Stimulated activated CD4-positive, alpha-beta T cell treated with anti-CD3 and anti-CD28 coated beads, Interleukin-1b, Interleukin-23, amount 100 ng/mL, for 24 hours (primary cell): ENCODE results near the gene ATP6V1G1.
A peak's percentile ranks its signal among the peaks of the same experiment; 100 is the strongest.

ENCODE experiments used
- DNase-seq, 4 experiments: peaks; one replicate each; pipeline ENCODE4 v3.0.0-alpha.2; 2020; ENCODE audit warnings: low read depth in 4 of 4, low spot score in 1 of 4

ATP6V1G1 gene

GRCh38 chr9:114611516-114612271, 24.1 kb downstream of the ATP6V1G1 start:
- DNase-seq = peak in 3 of 4 experiments; percentile 18 to 27 (median 26)

- no peak for DNase-seq
These were observed 24.8 kb downstream of the ATP6V1G1 start for GRCh38 chr9:114612272-114612923.

GRCh38 chr9:114613087-114613486, 25.5 kb downstream of the ATP6V1G1 start:
- no peak for DNase-seq

GRCh38 chr9:114613919-114614318, 26.4 kb downstream of the ATP6V1G1 start:
- DNase-seq = no peak

GRCh38 chr9:114614373-114614772, 26.8 kb downstream of the ATP6V1G1 start:
- DNase-seq = no peak

- no peak for DNase-seq
These were observed 29.3 kb downstream of the ATP6V1G1 start for GRCh38 chr9:114616684-114617520.

GRCh38 chr9:114619191-114619761, 31.7 kb downstream of the ATP6V1G1 start:
- no peak for DNase-seq

GRCh38 chr9:114621561-114621960, 34.0 kb downstream of the ATP6V1G1 start:
- DNase-seq = no peak

GRCh38 chr9:114621975-114622609, 34.5 kb downstream of the ATP6V1G1 start:
- DNase-seq = no peak

- no peak for DNase-seq
These were observed 37.1 kb downstream of the ATP6V1G1 start for GRCh38 chr9:114624677-114625076.

- DNase-seq = no peak
These were observed 38.9 kb downstream of the ATP6V1G1 start for GRCh38 chr9:114626415-114627020.

- no peak for DNase-seq
These were observed 40.0 kb downstream of the ATP6V1G1 start for GRCh38 chr9:114627553-114627952.

GRCh38 chr9:114629563-114630090, 42.1 kb downstream of the ATP6V1G1 start:
- DNase-seq = no peak

- no peak for DNase-seq
These were observed 43.6 kb downstream of the ATP6V1G1 start for GRCh38 chr9:114631166-114631565.

GRCh38 chr9:114633438-114634089, 46.0 kb downstream of the ATP6V1G1 start:
- no peak for DNase-seq

- DNase-seq = no peak
These were observed 46.8 kb downstream of the ATP6V1G1 start for GRCh38 chr9:114634387-114634786.

- DNase-seq = no peak
These were observed 50.8 kb downstream of the ATP6V1G1 start for GRCh38 chr9:114638404-114638803.

GRCh38 chr9:114641967-114642366, 54.4 kb downstream of the ATP6V1G1 start:
- no peak for DNase-seq

GRCh38 chr9:114643001-114643400, 55.4 kb downstream of the ATP6V1G1 start:
- no peak for DNase-seq

GRCh38 chr9:114643896-114644295, 56.3 kb downstream of the ATP6V1G1 start:
- no peak for DNase-seq
